HepG2 (cell line): ENCODE data around the gene RPLP1. TPM values are rescaled to one million over a fixed set of nuclear protein-coding genes. Genes with fewer than 3 reads are reported as not detected.

Experiments
- FOXA1 ChIP-seq, 2 experiments: fragments of 450-650 bp in 1 of 2; sonication (generic) in 1 of 2; formaldehyde crosslinking in 1 of 2; IDR thresholded peaks; 2 replicates each; pipeline versions ENCODE4 v1.4.0 to v1.6.1; 2016 to 2020; ENCODE audit warnings: missing genetic modification reagents in 1 of 2
- IRF2 ChIP-seq: IDR thresholded peaks from 2 replicates; pipeline ENCODE4 v1.6.1; 2018; ENCODE audit warnings: missing genetic modification reagents, missing compliant biosample characterization
- JUNB ChIP-seq: sonication (generic); formaldehyde crosslinking; IDR thresholded peaks from 2 replicates; pipeline ENCODE4 v1.8.0; 2022; ENCODE audit warnings: missing genetic modification reagents, mild to moderate bottlenecking, borderline replicate concordance
- MTA1 ChIP-seq: sonication (generic); formaldehyde crosslinking; IDR thresholded peaks from 2 replicates; pipeline ENCODE4 v1.4.0; 2020; ENCODE audit warnings: missing genetic modification reagents, mild to moderate bottlenecking, borderline replicate concordance
- NR2F2 ChIP-seq: IDR thresholded peaks from 2 replicates; pipeline ENCODE4 v1.6.1; 2012; ENCODE audit warnings: low read depth, inconsistent platforms, borderline replicate concordance
- POLR2AphosphoS5 ChIP-seq: IDR thresholded peaks from 2 replicates; pipeline ENCODE4 v1.6.1; 2012; ENCODE audit warnings: low read depth, low read length
- polyA plus RNA-seq, 8 experiments: library from polyadenylated mRNA; depleted of rRNA in 3 of 8; stranded (reverse) in 7 of 8; unstranded in 1 of 8; fragments of >200 nt; fragmentation: Illumina TruSeq in 4 of 8; extraction: Trizol in 4 of 8; gene quantifications; 2 replicates each; pipeline versions ENCODE4 v1.2.1 to v1.2.3, GENCODE V29; 2011 to 2016; ENCODE audit warnings: low read depth in 4 of 8, missing spikeins in 1 of 8, mixed read lengths in 1 of 8; ENCODE audit not compliant: insufficient read depth in 1 of 8
- total RNA-seq, 5 experiments: library from RNA; depleted of rRNA; stranded (reverse); fragments of >200 nt; fragmentation: Illumina TruSeq; extraction: Trizol; gene quantifications; 2 replicates each; pipeline ENCODE4 v1.2.3, GENCODE V29; 2016; ENCODE audit warnings: low read depth in 1 of 5
- TF ChIP-seq, protein P1 (sequence below): sonication (generic); formaldehyde crosslinking; IDR thresholded peaks from 2 replicates; pipeline ENCODE4 v1.4.0; 2020; ENCODE audit warnings: missing genetic modification reagents
- TF ChIP-seq, protein P2 (sequence below): sonication (generic); formaldehyde crosslinking; IDR thresholded peaks from 2 replicates; pipeline ENCODE4 v1.5.1; 2020; ENCODE audit warnings: mild to moderate bottlenecking, missing genetic modification reagents, moderate library complexity

Gene RPLP1
- total and polyA plus RNA-seq, 2 of the 13 experiments (the other 11 are each of a cell fraction or from before 2014, with no cell fraction given) = 817 to 929 TPM

DNA sequence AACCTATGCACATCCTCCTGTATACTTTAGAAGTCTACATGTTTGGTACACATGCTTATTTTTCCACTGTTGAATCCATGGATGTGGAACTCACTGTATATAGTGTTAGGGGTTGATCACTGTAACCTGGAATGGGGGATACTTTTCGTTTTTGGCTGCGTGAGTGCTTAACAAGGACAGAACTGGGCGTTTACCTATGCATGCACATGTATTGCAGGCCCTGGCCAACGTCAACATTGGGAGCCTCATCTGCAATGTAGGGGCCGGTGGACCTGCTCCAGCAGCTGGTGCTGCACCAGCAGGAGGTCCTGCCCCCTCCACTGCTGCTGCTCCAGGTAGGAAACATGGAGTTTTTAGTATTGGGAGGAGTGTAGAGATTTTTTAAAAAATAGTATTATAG is 2.3 kb downstream of the RPLP1 start (continued):
- TF ChIP-seq POLR2AphosphoS5 (peak; percentile 43; the same call in 1 of the 2 replicates), NR2F2 (no peak), JUNB (CRISPR knock-in tag) (no peak), IRF2 (CRISPR knock-in tag) (no peak), MTA1 (CRISPR knock-in tag) (no peak), FOXA1 (IDR thresholded peaks at IDR 0.05) (no peak), FOXA1 (CRISPR knock-in tag; IDR thresholded peaks at IDR 0.05) (peak; percentile 16; the same call in 1 of the 2 replicates)
- TF ChIP-seq, protein P1, sequence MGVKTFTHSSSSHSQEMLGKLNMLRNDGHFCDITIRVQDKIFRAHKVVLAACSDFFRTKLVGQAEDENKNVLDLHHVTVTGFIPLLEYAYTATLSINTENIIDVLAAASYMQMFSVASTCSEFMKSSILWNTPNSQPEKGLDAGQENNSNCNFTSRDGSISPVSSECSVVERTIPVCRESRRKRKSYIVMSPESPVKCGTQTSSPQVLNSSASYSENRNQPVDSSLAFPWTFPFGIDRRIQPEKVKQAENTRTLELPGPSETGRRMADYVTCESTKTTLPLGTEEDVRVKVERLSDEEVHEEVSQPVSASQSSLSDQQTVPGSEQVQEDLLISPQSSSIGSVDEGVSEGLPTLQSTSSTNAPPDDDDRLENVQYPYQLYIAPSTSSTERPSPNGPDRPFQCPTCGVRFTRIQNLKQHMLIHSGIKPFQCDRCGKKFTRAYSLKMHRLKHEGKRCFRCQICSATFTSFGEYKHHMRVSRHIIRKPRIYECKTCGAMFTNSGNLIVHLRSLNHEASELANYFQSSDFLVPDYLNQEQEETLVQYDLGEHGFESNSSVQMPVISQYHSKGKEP (CRISPR knock-in tag) = no peak
- TF ChIP-seq, protein P2, sequence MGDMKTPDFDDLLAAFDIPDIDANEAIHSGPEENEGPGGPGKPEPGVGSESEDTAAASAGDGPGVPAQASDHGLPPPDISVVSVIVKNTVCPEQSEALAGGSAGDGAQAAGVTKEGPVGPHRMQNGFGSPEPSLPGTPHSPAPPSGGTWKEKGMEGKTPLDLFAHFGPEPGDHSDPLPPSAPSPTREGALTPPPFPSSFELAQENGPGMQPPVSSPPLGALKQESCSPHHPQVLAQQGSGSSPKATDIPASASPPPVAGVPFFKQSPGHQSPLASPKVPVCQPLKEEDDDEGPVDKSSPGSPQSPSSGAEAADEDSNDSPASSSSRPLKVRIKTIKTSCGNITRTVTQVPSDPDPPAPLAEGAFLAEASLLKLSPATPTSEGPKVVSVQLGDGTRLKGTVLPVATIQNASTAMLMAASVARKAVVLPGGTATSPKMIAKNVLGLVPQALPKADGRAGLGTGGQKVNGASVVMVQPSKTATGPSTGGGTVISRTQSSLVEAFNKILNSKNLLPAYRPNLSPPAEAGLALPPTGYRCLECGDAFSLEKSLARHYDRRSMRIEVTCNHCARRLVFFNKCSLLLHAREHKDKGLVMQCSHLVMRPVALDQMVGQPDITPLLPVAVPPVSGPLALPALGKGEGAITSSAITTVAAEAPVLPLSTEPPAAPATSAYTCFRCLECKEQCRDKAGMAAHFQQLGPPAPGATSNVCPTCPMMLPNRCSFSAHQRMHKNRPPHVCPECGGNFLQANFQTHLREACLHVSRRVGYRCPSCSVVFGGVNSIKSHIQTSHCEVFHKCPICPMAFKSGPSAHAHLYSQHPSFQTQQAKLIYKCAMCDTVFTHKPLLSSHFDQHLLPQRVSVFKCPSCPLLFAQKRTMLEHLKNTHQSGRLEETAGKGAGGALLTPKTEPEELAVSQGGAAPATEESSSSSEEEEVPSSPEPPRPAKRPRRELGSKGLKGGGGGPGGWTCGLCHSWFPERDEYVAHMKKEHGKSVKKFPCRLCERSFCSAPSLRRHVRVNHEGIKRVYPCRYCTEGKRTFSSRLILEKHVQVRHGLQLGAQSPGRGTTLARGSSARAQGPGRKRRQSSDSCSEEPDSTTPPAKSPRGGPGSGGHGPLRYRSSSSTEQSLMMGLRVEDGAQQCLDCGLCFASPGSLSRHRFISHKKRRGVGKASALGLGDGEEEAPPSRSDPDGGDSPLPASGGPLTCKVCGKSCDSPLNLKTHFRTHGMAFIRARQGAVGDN (CRISPR knock-in tag) = 0 out of 2 replicates have a peak, but pooled peaks have one; percentile 14
- TF ChIP-seq, all 625 proteins: peak for 7
